Vagina (tissue), 2 donors: ENCODE results near the gene PPP1R2. TPM values are rescaled to one million over a fixed set of nuclear protein-coding genes. Genes with fewer than 3 reads are reported as not detected.

ENCODE experiments used
- DNase-seq, 2 donors: peaks; one replicate each; pipeline ENCODE4 v3.0.0-alpha.2; 2017; ENCODE audit errors: extremely low spot score in 2 of 2
- H3K27ac ChIP-seq: fragments of 200-600 bp; sonication (generic); one replicate; pipeline ENCODE4 v1.5.1; 2019
- H3K27me3 ChIP-seq: fragments of 200-600 bp; sonication (generic); one replicate; pipeline ENCODE4 v1.5.1; 2019
- H3K36me3 ChIP-seq, 2 donors: fragments of 200-600 bp; sonication (generic); one replicate each; pipeline ENCODE4 v1.5.1; 2017 to 2019
- H3K4me1 ChIP-seq: fragments of 200-600 bp; sonication (generic); one replicate; pipeline ENCODE4 v1.5.1; 2019
- H3K4me3 ChIP-seq, 2 donors: fragments of 200-600 bp; sonication (generic); 1 replicate in 1 of 2; 2 replicates in 1 of 2; pipeline ENCODE4 v1.5.1; 2016 to 2019
- H3K9me3 ChIP-seq: fragments of 200-600 bp; sonication (generic); one replicate; pipeline ENCODE4 v1.5.1; 2019
- CTCF ChIP-seq, 3 experiments: fragments of 450-650 bp in 2 of 3; fragments of 200-600 bp in 1 of 3; sonication (generic) in 1 of 3; IDR thresholded peaks; one replicate each; pipeline ENCODE4 v1.5.1; 2017 to 2019; ENCODE audit warnings: antibody characterized with exemption in 3 of 3, mild to moderate bottlenecking in 2 of 3, moderate library complexity in 2 of 3
- POLR2A ChIP-seq, 2 donors: fragments of 450-650 bp; IDR thresholded peaks; one replicate each; pipeline ENCODE4 v1.6.1; 2017; ENCODE audit warnings: antibody characterized with exemption in 2 of 2, mild to moderate bottlenecking in 2 of 2, moderate library complexity in 2 of 2
- POLR2AphosphoS5 ChIP-seq, 2 donors: sonication (generic); formaldehyde crosslinking; IDR thresholded peaks; one replicate each; pipeline ENCODE4 v1.9.0; 2017; ENCODE audit warnings: antibody characterized with exemption in 2 of 2, mild to moderate bottlenecking in 2 of 2, low read depth in 1 of 2; ENCODE audit not compliant: insufficient read depth in 1 of 2
- intact Hi-C: fragments of 100-400 bp; cut with DNase I; formaldehyde crosslinking; loops from one replicate; pipeline ENCODE4 v1.15.1; 2023
- total RNA-seq: library from RNA; depleted of rRNA; stranded (reverse); fragments of >200 nt; gene quantifications from one replicate; pipeline ENCODE4 v1.2.3, GENCODE V29; 2016

Gene PPP1R2
- total RNA-seq, 1 donor from 2014 or later: 98.0 TPM

- TF ChIP-seq CTCF (IDR thresholded peaks at IDR 0.05) (no peak), POLR2A (IDR thresholded peaks at IDR 0.05) (no peak), POLR2AphosphoS5 (IDR thresholded peaks at IDR 0.05; ENCODE audit: insufficient read depth in 1 of 2, low read depth in 1 of 2) (no peak)
- intact Hi-C loops: no loop called here
- no peaks in the 10 kb centered on the region for H3K27me3 ChIP-seq
- H3K9me3 ChIP-seq: no peaks in the 10 kb centered on the region
- DNase-seq: no peak
- no peak overlapping the region for H3K4me3 ChIP-seq
- H3K27ac ChIP-seq: no peak overlapping the region
- H3K4me1 ChIP-seq: peaks cover 62% of the 10 kb centered on the region
- H3K36me3 ChIP-seq: no peaks in the 10 kb centered on the region
Measured at GRCh38 chr3:195535293-195535692, 7.8 kb downstream of the PPP1R2 start.

- no peak for TF ChIP-seq POLR2A (IDR thresholded peaks at IDR 0.05)
- no peak for TF ChIP-seq POLR2AphosphoS5 (IDR thresholded peaks at IDR 0.05; ENCODE audit: insufficient read depth in 1 of 2, low read depth in 1 of 2)
- TF ChIP-seq CTCF (IDR thresholded peaks at IDR 0.05): no peak
- intact Hi-C loops: no loop called here
- DNase-seq: no peak
- Histone ChIP-seq H3K27ac (no peak overlapping the region), H3K36me3 (no peaks in the 10 kb centered on the region), H3K27me3 (no peaks in the 10 kb centered on the region), H3K4me3 (no peak overlapping the region), H3K9me3 (no peaks in the 10 kb centered on the region), H3K4me1 (peaks cover 42% of the 10 kb centered on the region)
Measured at GRCh38 chr3:195532834-195533233, 10.3 kb downstream of the PPP1R2 start.

GRCh38 chr3:195532345-195532744 lies 10.8 kb downstream of the PPP1R2 start:
- no peaks in the 10 kb centered on the region for H3K27me3 ChIP-seq
- DNase-seq: no peak
- intact Hi-C loops: no loop called here
- H3K9me3 ChIP-seq: no peaks in the 10 kb centered on the region
- H3K36me3 ChIP-seq: no peaks in the 10 kb centered on the region
- H3K27ac ChIP-seq: no peak overlapping the region
- no peak overlapping the region for H3K4me3 ChIP-seq
- TF ChIP-seq CTCF (IDR thresholded peaks at IDR 0.05) (no peak), POLR2A (IDR thresholded peaks at IDR 0.05) (no peak), POLR2AphosphoS5 (IDR thresholded peaks at IDR 0.05; ENCODE audit: insufficient read depth in 1 of 2, low read depth in 1 of 2) (no peak)
- H3K4me1 ChIP-seq: peaks cover 40% of the 10 kb centered on the region

GRCh38 chr3:195531683-195532082 lies 11.4 kb downstream of the PPP1R2 start:
- Histone ChIP-seq H3K27ac (no peak overlapping the region), H3K9me3 (no peaks in the 10 kb centered on the region), H3K4me1 (peaks cover 40% of the 10 kb centered on the region), H3K4me3 (no peak overlapping the region), H3K36me3 (no peaks in the 10 kb centered on the region), H3K27me3 (no peaks in the 10 kb centered on the region)
- intact Hi-C loops: no loop called here
- TF ChIP-seq POLR2AphosphoS5 (IDR thresholded peaks at IDR 0.05; ENCODE audit: insufficient read depth in 1 of 2, low read depth in 1 of 2): no peak
- TF ChIP-seq POLR2A (IDR thresholded peaks at IDR 0.05): no peak
- no peak for TF ChIP-seq CTCF (IDR thresholded peaks at IDR 0.05)
- DNase-seq: no peak

GRCh38 chr3:195526492-195526891 lies 16.6 kb downstream of the PPP1R2 start:
- no peak for DNase-seq
- Histone ChIP-seq H3K36me3 (peaks cover 4 to 18% of the 10 kb centered on the region in 2 donors), H3K27me3 (no peaks in the 10 kb centered on the region), H3K4me3 (no peak overlapping the region), H3K9me3 (no peaks in the 10 kb centered on the region), H3K27ac (no peak overlapping the region), H3K4me1 (peaks cover 5% of the 10 kb centered on the region)
- intact Hi-C loops: loop anchor here (10.0 kb wide), 1 partner anchor 852 kb away; the partner anchor contains the start of gene LSG1
- TF ChIP-seq POLR2AphosphoS5 (IDR thresholded peaks at IDR 0.05; ENCODE audit: insufficient read depth in 1 of 2, low read depth in 1 of 2) (no peak), CTCF (IDR thresholded peaks at IDR 0.05) (no peak), POLR2A (IDR thresholded peaks at IDR 0.05) (no peak)
